Activated CD8-positive, alpha-beta memory T cell treated with anti-CD3 and anti-CD28 coated beads for 24 hours (primary cell): ENCODE results near the gene GUCA2A.

Source experiments
- DNase-seq: peaks from one replicate; pipeline ENCODE4 v3.0.0-alpha.2; 2020

GUCA2A gene

DNA sequence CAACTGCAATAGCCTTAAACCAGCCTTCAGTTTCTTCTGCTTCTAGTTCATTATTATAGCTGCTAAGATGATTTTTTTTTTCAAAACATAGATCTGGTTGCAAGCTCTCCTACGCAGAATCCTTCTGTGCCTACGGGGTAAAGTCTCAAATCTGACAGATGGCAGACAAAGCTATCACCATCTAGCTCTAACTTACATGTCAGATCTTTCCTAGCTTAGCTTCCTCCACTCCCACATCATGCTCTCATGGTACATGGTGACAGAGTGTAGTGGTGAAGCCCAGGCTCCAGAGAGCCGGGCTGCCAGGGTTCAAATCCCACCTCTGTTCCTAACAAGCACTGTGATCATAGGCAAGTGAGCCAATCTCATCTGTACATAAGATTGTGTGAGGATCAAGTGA lies 35.6 kb downstream of the GUCA2A start:
- DNase-seq = no peak

DNA sequence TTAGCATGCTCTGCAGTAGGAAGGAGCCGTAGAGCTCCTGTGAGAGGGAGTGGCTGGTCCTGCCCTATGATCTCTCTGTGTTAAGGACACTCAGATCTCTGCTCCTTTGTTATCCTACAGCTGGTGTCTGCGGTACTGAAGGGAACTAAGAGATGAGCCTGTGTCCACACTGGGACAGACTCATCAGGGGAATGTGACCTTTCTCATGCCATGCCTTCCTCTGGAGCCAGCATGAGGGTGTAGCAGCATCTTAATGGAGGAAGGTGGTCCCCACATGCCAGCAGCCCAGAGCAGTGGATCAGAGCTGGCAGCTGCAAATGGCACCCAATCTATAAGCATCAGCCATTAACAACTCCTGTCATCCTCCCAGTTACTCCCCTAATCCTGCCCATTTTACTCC lies 36.0 kb downstream of the GUCA2A start:
- DNase-seq = no peak

DNA sequence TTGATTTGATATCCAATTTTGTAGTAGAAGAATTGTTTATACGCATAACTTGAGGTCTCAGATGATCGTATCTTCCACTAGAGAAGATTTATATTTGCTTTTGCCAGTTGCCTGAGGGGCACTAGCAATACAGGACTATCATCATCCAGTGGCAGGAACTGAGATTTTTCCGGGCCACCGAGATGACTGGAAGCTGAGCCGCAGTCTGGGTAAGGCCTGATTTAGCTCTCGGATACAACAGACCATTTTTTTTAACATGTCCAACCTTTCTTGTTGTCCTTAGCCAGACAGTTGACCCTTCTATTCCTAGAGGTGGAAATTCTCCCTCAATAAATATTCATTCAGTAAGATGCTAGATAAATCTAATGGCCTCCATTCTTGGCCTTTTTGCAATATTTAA lies 36.8 kb downstream of the GUCA2A start:
- no peak for DNase-seq

DNA sequence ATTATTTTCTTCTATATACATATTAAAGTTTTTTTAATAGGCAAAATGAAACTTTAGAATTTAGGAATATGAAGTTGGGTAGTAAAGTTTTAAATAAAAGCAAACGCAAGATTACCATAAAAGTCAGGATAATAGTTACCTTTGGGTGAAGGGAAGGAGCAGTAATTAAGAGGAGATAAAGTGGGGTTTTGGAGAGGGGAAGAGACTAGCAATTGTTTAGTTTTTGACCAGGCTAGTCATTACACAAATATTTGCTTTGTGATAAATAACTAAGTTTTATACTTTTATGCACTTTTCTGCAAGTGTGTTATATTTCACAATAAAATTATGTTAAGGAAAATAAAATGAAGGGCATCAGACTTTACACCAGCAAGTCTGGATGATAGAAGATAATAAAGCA lies 39.0 kb downstream of the GUCA2A start:
- DNase-seq = no peak

DNA sequence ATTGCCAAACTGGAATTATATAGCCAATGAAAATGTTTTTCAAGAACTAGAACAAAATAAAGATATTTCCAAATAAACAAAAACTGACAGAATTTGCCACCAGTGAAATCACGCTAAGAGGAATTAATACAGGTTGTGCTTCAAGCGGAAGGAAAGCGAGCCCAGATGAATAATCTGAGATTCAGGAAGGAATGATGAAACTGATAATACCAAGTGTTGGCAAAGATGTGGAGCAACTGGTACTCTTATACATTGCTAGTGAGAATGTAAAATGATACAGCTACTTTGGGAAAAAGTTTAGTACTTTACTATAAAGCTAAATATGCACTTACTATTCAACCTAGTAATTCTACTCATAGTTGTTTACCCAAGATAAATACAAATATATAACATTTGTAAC lies 42.1 kb downstream of the GUCA2A start:
- no peak for DNase-seq

DNA sequence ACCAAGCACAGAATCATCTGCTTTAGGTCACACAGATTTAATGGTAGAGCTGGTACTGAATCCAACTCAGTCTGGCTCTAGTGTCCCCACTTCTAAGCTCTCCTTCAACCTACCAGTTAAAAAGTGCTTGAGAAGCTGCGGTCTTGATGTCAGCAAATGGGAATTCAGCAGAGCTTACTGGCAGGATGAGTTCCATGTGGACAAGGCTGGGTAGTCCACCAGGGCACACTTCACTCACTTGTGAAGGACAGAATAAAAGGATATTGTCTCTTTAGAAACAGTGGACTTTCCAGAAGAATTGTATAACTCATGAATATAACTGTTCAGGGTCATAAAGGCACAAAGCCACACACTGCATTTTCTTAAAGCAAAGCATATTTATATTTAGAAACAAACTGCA lies 46.4 kb downstream of the GUCA2A start:
- DNase-seq = no peak

DNA sequence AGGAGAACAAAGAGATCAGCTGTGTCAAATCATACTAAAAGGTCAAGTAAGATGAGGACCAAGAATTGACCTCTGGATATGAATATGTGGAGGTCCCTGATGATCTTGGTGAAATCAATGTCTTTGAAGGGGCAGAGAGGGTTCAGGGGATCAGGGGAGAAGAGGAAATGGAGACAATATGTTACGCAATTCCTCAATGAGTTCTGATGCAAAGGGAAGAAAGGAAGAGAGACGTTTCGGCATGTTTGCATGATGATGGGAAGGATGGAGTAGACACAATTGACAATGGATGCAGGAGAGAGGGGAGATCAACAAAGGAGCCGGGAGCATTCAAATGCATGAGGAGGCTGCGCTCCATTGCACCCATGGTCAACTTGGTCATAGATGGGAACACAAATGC lies 47.3 kb downstream of the GUCA2A start:
- no peak for DNase-seq

DNA sequence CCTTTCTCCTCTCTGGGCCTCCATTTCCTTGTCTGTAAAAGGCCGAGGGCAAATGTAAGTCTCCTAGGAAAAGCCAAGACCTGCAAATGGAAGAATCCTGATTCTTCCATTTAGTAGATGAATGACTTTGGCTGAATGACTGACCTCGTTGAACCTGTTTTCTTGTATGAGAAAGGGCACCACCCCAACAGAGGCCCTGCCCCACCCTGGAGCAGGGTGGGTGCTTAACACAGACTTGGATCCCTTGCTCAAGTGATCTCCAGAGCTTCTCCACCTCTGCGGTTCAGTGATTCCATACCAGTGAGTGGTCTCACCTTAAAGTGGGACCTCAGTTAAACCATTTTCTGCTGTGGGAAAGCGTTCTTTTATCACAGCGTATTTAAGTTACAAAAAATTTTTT lies 50.3 kb downstream of the GUCA2A start:
- DNase-seq = no peak
